GM21367 (cell line): ENCODE results near the gene NCCRP1.

Experiments used
- ATAC-seq: cut with Tn5 transposase; IDR thresholded peaks from one replicate; pipeline ENCODE4 v1.9.1; 2021; ENCODE audit not compliant: unreplicated experiment

Gene NCCRP1, protein sequence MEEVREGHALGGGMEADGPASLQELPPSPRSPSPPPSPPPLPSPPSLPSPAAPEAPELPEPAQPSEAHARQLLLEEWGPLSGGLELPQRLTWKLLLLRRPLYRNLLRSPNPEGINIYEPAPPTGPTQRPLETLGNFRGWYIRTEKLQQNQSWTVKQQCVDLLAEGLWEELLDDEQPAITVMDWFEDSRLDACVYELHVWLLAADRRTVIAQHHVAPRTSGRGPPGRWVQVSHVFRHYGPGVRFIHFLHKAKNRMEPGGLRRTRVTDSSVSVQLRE

DNA sequence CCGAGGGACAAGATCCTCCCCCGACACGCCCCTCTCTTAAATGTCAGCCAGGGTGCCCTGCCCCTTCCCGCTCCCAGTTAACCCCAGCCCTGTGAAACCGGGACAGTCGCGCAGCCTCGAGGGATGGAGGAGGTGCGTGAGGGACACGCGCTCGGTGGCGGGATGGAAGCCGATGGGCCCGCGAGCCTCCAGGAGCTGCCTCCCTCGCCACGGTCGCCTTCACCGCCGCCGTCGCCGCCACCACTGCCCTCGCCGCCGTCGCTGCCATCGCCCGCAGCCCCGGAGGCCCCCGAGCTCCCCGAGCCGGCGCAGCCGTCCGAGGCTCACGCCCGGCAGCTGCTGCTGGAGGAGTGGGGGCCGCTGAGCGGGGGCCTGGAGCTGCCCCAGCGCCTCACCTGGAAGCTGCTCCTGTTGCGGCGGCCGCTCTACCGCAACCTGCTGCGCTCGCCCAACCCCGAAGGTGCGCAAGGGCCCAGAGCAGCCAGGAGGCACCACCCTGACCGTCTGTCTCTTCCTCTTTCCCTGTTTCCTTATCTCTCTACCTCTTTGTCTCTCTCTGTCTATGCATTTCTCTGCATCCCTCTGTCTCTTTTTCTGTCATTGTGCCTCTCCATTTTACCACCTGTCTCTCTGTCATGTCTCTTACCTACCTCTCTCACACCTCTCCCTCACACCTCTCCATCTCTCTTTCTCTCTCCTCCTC lies at the start of gene NCCRP1:
TSS of gene NCCRP1 (plus strand) at position 105 of the 703 bp plus-strand sequence. CDS start at position 124, 19 bp downstream.
- no peak for ATAC-seq

DNA sequence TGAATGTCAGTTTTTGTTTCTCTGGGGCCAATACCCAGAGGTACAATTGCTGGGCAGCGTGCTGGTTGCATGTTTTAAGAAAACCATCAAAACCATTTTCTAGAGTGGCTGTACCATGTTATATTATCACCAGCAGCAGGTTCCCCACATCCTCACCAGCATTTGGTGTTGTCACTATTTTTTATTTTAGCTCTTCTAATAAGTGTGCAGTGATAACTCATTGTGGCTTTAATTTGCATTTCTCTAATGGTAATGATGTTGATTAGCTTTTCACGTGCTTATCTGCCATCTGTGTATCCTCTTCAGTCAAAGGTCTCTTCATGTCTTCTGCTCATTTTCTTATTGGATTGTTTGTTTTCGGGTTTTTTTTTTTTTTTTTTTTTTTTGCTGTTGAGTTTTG lies 49.3 kb upstream of the NCCRP1 start:
- no peak for ATAC-seq

DNA sequence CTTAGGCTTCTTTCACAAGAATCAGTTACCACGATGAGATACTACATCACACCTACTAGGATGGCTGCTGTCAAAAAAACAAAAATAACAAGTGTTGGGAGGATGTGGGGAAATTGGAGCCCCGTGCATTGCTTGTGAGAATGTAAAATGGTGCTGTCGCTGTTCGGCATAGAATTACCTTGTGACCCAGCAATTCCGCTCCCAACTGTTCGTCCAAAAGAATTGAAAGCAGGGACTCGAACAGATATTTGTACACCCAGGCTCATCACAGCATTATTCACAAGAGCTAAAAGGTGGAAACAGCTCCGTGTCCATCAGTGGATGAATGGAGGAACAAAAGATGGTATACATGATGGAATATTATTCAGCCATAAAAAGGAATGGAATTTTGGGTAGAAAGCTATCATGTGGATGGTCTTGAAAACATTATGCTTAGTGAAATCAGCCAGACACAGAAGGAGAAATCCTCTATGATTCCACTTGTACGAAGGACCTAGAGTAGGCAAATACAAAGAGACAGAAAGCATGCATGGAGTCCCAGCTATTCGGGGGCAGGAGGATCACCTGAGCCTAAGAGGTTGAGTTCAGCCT lies 47.7 kb upstream of the NCCRP1 start:
- ATAC-seq, result no peak

DNA sequence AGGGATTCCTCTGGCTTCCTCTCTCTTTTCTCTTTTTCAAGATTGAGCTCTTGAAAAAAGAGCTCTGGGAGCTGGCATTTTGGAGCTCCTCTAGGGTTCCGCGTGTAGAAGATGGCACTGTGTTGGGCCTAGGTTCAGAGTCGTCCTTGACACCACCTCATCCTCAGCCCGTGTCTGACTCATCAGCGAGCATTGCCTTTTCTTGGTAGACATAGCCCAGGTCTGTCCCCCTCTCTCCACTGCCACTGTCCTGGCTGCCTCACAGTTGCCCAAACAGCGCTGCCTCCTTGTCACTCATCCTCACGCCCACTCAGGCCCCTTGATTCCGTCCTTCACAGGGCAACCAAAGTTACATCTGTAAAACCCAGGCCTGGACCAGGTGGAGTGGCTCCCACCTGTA lies 46.5 kb upstream of the NCCRP1 start:
- no peak for ATAC-seq

DNA sequence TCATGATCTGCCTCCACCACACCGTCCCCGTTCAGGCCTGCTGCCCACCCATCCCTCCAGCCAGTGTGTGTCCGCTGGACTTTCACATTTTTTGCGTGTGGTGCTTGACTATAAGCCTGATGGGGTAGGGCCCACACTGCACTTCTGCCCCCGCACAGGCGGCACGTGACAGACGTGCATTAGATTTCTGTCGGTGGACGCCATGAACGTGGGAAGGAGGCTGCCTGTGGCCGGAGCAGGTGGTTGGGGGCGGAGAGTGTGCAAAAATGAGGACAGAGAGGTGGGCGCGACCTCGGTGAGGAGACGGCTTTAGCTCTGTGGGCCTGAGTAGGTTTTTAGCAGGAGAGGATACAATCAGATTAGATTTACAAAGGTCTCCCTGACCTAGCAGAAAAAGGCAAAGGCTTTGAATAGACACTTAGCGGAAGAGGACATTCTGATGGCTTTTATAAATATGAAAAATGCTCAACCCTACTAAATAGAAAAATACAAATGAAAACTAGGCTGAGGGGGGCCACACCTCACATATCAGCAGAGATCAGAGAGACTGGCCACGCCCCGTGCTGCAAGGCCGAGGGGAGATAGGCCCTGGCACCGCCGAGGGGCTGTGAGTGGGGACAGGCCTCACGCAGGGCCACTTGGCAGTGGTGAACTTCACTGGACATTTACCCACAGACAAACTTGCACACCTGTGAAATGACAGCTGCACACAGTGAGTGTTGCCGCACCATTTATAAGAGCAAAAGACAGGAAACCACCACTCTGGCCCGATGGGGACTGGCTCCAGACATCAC lies 45.8 kb upstream of the NCCRP1 start:
- no peak for ATAC-seq

DNA sequence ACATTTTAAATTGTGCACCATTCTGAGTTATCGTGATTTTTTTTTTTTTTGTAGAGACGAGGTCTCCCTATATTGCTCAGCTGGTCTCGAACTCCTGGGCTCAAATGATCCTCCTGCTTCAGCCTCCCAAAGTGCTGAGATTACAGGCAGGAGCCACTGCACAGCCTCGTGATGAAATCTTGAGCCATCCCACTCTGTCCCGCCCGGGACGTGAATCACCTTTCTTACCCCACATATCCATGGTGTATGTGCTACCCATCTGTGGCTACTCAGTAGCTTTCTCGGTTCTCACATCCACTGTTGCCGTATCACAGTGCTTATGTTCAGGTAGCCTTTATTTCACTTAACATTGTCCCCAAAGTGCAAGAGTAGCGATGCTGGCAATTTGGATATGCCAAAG lies 44.7 kb upstream of the NCCRP1 start:
- no peak for ATAC-seq

DNA sequence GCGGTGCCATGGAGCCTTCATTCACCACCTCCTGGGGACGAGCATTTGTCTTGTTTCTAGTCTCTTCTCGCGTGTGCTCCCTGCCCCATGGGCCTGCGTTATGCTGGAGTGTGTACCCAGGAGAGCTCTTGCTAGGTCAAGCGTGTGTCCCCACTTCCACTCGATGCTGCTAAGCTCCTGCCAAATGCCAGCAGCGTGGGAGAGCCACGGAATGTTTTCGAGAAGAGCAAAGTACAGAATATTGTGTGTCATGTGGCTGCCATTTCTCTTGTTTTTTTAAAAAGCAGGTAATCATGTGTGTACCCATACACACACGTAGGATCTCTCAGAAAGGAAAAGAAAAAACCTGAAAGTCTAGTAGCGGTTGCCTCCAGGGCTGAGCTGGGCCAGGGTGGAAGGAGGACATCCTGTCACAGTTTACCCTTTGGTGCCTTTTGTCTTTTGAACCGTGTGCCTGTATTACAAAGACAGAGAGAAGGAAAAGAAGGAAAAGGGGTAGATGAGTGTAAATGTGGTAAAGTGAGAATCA lies 42.6 kb upstream of the NCCRP1 start:
- no peak for ATAC-seq

DNA sequence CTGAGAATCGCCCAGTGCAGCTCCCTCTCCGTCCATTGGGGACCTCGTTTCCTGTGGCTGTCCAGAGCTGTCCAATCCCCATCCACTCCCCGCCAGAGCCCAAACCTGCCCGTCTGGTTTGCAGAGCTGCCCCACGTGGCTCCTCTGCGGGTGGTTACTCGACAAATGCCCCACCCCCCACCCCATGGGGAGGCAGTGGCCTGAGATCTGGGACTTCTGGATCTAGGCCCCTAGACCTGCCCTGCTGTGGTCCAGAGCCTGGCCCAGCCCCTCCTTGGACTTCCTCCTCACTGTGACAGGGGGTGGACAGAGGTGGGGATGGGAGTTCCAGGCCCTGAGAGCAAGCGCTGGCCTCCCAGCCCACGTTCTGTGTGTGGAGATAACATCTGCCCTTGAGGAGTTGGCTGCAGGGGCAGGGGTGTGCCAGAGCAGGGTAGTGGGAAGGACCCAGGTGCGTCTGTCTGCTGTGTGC lies 42.1 kb upstream of the NCCRP1 start:
- no peak for ATAC-seq

DNA sequence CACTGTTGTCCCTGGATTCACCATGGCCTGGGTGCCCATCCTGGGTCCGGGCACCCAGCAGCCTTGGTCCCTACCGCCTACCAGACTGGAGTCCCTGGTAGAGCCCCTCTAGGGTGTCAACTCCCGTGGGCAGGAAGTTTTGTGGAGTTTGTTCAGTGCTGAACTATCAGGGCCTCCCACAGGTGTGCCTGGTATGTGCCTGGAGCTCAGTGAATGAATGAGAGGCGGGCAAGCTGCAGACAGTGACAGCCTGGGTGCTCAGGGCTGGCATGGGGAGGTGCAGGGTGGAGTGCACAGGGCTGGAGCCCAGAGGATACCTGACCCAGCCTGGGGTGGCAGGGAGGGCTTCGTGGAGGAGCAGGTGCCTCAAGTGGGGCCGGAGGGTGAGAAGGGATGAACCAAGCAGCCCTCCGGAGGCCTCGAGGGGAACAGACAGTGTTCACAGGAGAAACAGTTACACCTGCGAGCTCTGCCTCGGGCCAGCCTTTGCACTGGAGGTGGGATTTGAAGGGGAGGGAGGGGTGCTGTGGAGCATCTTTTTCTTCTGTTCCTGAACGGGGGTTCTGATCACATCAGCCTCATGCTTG lies 41.6 kb upstream of the NCCRP1 start:
- ATAC-seq, result no peak

DNA sequence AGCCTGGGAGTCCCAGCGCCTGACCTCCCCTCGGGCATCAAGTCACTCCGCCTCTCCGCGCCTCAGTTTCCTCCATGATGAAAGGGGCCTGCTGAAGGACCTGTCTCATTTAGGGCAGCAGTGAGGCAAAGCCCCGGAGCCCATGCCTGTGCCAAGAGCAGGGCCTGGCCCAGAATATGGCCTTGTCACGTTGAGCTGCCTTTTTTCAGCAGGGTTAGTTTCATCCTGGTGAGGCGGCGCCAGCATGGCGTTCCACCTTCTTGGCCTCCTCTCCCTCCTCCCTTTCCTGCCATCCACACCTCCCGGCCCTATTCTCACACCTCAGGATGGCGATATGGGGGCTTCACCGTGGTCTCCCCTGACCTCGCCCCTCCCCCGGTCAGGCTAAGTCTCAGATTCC lies 41.0 kb upstream of the NCCRP1 start:
- ATAC-seq, result no peak

DNA sequence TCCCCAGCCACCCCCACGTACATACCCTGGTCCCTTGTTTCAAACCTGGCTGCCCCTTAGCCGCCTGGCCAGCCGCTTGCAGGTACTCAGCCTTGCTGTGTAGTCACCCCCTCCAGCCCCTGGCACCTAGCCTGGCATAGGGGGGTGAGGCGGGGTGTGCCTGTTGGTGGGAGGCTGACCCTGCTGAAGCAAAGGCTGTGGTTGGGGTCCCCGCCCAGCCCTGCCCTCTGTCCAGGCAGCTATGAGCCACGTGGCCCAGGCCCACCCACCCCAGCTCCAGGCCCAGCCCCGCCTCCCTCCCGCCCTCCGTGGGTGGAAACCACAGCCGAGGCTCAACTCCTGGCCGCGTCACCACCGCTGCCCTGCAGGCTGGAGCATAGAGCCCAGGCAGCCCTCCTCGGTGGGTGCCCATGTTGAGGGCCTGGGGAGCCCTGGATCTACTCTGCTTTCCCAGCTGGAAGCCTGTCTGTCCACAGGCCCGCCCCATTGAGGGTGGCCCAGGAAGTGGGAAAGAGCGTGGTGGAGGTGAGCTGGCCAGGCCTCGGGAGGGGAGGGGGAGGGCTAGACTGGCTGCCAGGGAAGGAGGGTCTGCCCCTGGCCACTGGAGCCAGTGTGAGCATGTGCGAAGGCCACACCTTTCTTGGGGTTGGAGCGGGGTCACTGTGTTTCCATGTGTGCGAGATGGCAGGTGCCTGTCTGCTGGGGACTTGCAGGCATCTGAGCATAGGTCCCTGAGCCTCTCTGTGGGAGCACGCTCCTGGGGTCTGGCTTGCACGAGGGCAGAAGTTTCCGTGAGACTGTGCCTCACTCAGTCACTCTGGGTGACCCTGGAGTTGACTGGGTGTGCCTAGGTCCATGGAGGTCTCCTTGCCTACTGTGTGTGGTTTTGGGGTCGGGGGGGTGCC lies 40.2 kb upstream of the NCCRP1 start:
- ATAC-seq, result no peak

DNA sequence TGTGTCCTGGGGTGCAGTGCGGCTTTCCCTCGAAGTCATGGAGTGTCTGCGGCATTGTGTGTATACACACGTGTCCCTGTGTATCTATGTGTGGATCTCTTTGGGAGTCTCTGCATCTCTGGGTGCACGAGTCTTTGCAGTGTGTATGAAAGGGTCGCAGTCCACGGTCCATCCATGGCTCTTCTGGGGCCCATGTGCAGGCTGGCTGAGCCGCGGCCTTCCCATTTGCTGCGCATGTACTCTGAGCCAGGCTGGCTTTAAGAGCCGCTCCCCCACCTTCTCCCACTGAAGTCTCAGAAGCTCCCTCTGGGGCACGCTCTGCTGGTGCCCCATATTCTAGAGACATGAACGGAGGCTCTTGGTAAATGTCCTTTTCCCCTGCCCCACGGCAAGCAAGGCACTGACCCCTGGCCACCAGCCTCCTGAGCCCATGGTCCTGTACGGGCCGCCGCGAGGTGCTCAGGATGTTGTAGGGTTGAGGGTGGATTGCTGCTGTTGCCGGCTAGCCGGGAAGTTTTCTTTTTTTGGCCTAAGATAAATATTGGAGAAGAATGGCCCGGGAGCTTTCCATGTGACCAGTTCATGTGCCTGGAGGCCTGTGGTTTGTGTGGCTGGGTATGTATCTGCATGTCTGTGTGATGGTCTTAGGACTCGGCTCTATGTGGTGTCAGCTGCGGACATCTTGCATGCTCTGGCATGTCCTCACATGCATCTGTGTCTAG lies 39.3 kb upstream of the NCCRP1 start:
- no peak for ATAC-seq

DNA sequence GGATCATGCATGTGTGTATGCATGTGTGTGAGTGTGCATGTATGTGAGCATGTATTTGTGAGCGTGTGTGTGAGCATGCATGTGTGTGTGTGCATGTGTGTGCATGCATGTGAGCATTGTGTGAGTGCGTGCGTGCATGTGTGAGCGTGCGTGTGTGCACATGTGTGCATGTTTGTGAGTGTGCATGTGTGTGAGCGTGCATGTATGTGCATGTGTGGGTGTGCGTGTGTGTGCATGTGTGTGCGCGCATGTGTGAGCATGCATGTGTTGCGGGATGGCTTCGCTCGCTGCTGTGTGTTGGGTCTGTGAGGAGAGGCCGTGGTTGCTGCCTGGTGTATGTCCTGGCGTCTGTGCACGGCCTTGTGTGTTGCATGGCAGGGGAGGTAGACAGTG lies 38.8 kb upstream of the NCCRP1 start:
- no peak for ATAC-seq

DNA sequence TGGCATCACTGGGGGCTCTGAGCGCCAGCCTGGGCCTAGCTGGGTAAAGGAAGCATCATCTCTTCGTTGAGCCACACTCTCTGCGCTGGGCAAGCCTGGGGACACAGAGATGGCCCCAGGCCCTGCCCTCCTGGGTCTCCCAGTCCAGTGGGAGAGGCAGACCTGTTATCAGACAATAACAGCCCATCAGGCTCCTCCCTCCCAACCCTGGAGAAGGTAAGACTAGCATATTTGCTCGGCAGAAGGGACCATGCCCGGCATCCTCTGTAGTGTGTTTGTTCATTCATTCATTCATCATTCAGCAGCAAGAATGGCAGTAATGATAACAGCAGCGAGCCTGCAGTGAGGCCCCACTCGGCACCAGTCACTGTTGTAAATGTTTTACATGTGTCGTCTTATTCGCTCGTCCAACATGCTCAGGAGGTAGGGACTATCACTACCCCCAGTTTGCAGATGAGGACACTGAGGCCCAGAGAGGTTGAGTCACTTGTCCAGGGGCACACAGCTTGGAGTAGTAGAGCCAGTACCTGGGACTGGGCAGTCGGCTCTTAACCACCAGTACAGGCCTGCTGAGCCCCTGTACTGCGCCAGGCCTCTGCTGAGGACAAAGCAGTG lies 38.0 kb upstream of the NCCRP1 start:
- ATAC-seq, result no peak

DNA sequence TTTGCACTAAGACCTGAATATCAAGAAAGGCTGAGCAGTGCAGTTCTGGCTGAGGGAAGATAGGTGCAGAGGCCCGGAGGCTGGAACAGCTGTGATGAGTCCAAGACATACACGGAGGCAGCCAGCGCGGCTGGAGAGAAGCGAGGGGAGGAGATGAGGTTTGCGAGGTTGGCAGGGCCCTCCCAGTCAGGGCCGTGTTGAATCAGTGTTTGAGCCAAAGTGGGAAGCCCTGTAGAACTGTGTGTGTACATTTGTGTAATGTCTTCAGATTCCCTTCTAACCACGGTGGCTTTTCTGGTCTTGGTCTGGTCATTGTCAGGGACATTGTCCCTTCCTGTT lies 36.3 kb upstream of the NCCRP1 start:
- no peak for ATAC-seq

DNA sequence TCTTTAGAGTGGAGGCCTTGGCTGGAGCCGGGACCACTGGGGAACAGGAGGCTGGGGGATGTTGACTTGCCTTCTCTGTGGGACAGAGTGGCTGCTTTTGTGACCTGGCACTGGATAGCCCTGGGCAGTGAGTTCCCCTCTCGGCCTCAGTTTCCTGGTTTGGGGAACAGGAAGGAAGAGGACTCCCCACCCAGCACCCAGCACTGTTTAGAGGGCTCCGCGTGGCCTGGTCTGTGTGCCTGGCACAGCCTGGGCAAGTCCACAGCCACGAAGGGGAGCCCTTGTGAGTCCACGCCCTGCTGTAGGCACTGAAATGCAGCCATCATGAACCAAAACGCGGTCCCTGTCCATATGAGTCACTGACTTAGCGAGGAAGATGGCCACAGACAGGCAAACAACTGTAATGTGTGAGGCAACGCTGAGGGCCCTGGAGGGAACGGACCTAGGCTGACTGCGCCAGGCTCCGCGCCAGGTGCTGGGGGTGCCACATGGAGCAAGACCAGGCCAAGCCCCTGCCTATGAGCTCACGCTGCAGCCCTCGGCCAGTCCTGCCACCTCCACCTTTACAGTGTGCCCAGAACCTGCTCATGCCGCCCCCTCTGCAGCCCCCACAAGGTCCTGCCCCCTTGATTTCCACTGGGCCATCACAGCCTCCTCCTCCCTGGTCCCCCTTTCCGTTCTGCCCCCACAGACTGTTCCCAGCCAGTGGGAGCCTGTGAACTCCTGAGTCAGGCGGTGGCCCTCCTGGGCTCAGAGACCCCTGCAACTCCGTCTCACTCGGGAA lies 35.7 kb upstream of the NCCRP1 start:
- no peak for ATAC-seq

DNA sequence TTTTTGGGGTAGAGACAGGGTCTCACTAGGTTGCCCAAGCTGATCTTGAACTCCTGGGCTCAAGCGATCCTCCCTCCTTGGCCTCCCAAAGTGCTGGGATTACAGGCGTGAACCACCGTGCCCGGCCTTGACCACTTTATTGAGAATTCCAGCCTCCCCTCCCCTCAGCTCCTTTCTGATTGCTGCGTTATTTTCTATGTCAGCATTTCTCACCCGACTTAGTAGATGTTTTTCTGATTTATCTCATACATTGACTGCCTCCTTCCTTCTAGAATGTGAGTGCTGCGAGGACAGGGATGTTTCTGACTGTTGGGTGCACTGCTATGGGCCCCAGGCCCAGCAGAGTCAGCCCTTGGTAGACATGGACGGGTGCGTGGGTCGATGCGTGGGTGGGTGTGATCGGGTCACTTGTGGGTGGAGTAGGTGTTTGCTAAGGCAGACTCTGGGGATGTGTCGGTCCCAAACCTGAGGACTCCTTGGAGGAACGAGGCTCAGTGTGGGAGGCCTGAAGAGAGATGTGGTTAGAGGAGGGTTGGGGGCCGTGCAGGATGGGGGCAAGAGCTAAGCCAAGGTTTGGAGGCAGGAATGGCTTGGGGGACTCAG lies 34.2 kb upstream of the NCCRP1 start:
- no peak for ATAC-seq

DNA sequence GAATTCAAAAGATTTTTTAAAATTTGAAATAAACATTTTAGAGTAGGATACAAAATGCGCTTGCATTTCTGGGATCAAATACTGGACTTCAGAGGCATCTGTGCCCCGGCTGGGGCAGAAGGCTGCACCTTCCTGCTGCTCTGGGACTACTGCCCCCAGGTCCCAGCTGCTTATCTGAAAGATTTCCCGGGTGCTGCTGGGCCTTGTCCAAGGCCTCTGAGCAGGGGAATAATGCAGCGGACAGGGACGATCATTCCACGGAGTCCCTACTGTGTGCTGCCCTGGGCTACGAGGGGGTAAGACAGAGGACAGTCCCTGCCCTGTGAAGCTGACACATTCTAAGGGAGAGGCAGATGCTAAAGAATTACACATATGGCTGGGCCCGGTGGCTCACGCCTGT lies 33.1 kb upstream of the NCCRP1 start:
- ATAC-seq, result no peak
